Measurements from ENCODE around the gene IGSF6. TPM values are rescaled to one million over a fixed set of nuclear protein-coding genes. Genes with fewer than 3 reads are reported as not detected.

The IGSF6 gene
- total and polyA plus RNA-seq, 2 of the 4 experiments (the other 2 are of a cell fraction), result not detected

DNA sequence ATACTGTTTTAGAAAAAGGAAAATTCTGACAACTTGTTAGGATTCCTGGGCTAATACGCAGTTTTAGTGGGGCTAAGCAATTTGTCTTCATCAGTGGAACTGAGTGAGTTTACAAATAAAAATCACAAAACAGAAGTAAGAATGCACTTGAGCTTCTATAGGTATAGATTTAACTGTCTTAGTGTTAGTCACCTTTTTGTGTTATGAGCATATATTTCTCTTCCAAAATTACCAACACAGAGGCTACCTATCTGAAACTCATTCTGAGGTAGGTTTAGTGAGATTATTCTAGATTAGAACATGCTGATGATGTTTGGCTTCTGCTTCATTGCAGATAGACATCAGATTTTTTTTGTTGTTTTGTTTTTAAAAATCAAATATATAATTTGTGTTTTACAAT, 29.9 kb downstream of the IGSF6 start:
- H3K27ac ChIP-seq (ENCODE audit: insufficient read depth, low read length), result no peak overlapping the region

More for the DNA sequence above, 29.9 kb downstream of the IGSF6 start:
- Histone ChIP-seq H2AFZ (replicated peaks; ENCODE audit: low read length, poor library complexity) (no peak overlapping the region), H4K5ac (ENCODE audit: low read depth, low read length) (no peak overlapping the region), H3K4ac (ENCODE audit: low read depth, low read length) (no peak overlapping the region), H2AK9ac (replicated peaks; ENCODE audit: low read depth, low read length, poor library complexity) (no peak overlapping the region), H4K8ac (ENCODE audit: low read depth in 2 of 2, low read length in 2 of 2) (no peak overlapping the region), H2BK15ac (ENCODE audit: low read depth, low read length) (no peak overlapping the region), H3K36me3 (ENCODE audit: control insufficient read depth, insufficient read depth, low read length) (peaks cover 5% of the 10 kb centered on the region), H4K91ac (ENCODE audit: insufficient read depth, low read depth, low read length) (no peak overlapping the region), H3K23ac (ENCODE audit: low read depth, low read length) (no peak overlapping the region), H3K4me1 (ENCODE audit: control insufficient read depth, insufficient read depth, low read length) (peaks cover 4% of the 10 kb centered on the region; the same call in 1 of the 2 replicates), H3K9me1 (ENCODE audit: insufficient read depth, low read length) (no peaks in the 10 kb centered on the region), H3K4me2 (ENCODE audit: low read depth, low read length) (no peak overlapping the region), H3K14ac (replicated peaks; ENCODE audit: low read depth, low read length) (no peak overlapping the region), H2BK5ac (ENCODE audit: low read depth, low read length, poor library complexity, severe bottlenecking) (no peak overlapping the region), H3K56ac (ENCODE audit: extremely low read depth, insufficient read depth, low read length) (no peak overlapping the region), H2AK5ac (ENCODE audit: low read depth, low read length) (no peak overlapping the region), H3K27me3 (ENCODE audit: control insufficient read depth, insufficient read depth, low read length) (no peaks in the 10 kb centered on the region), H3K79me1 (ENCODE audit: low read depth in 1 of 2, low read length in 2 of 2) (peaks cover 23 to 43% of the 10 kb centered on the region in 2 experiments), H2BK20ac (ENCODE audit: low read depth, low read length) (no peak overlapping the region), H3K9me3 (ENCODE audit: control insufficient read depth, insufficient read depth, low read length) (no peaks in the 10 kb centered on the region), H3K9ac (ENCODE audit: low read depth, low read length) (no peak overlapping the region), H4K20me1 (ENCODE audit: insufficient read depth, low read length) (no peaks in the 10 kb centered on the region), H3K4me3 (ENCODE audit: insufficient read depth, low read depth, low read length) (no peak overlapping the region), H2BK120ac (ENCODE audit: low read depth, low read length) (no peak overlapping the region), H3K18ac (ENCODE audit: low read depth, low read length) (no peak overlapping the region)
- ChIA-PET POLR2A (ENCODE audit: unreplicated experiment) (no interaction called here), CTCF (interaction anchor here (0.7 kb wide), 1 partner anchor 18 kb away, joined by 3 read pairs; no protein-coding TSS in a partner anchor)
- ATAC-seq (ENCODE audit: low read depth), result no peak
- DNase-seq, result no peak
- no CpG with 5 or more reads among the region's 1 CpG for WGBS, 2 experiments (ENCODE audit: extremely low coverage in 2 of 2, insufficient read length in 1 of 2)
- TF ChIP-seq MAZ (IDR thresholded peaks at IDR 0.05; ENCODE audit: borderline replicate concordance, low read depth, low read length), result no peak
- TF ChIP-seq MXI1 (IDR thresholded peaks at IDR 0.05; ENCODE audit: borderline replicate concordance, low read depth, low read length), result no peak
- TF ChIP-seq SMC3 (IDR thresholded peaks at IDR 0.05; ENCODE audit: low read depth, low read length), result no peak
- TF ChIP-seq, protein P1, sequence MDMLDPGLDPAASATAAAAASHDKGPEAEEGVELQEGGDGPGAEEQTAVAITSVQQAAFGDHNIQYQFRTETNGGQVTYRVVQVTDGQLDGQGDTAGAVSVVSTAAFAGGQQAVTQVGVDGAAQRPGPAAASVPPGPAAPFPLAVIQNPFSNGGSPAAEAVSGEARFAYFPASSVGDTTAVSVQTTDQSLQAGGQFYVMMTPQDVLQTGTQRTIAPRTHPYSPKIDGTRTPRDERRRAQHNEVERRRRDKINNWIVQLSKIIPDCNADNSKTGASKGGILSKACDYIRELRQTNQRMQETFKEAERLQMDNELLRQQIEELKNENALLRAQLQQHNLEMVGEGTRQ (IDR thresholded peaks at IDR 0.05; ENCODE audit: low read depth, low read length), result no peak
- TF ChIP-seq RFX5 (IDR thresholded peaks at IDR 0.05; ENCODE audit: low read depth, low read length), result no peak
- TF ChIP-seq, protein P2, sequence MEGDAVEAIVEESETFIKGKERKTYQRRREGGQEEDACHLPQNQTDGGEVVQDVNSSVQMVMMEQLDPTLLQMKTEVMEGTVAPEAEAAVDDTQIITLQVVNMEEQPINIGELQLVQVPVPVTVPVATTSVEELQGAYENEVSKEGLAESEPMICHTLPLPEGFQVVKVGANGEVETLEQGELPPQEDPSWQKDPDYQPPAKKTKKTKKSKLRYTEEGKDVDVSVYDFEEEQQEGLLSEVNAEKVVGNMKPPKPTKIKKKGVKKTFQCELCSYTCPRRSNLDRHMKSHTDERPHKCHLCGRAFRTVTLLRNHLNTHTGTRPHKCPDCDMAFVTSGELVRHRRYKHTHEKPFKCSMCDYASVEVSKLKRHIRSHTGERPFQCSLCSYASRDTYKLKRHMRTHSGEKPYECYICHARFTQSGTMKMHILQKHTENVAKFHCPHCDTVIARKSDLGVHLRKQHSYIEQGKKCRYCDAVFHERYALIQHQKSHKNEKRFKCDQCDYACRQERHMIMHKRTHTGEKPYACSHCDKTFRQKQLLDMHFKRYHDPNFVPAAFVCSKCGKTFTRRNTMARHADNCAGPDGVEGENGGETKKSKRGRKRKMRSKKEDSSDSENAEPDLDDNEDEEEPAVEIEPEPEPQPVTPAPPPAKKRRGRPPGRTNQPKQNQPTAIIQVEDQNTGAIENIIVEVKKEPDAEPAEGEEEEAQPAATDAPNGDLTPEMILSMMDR (conservative IDR thresholded peaks at IDR 0.05; ENCODE audit: low read depth, low read length), result no peak
- in situ Hi-C loops (cut with MboI; ENCODE audit: low sequenced_read_pairs), result no loop called here
- intact Hi-C loops (cut with micrococcal nuclease), result no loop called here
- no TSS peak for BruUV-seq (replicated peaks)
- dilution Hi-C loops (cut with HindIII; ENCODE audit: low sequenced_read_pairs, unreplicated experiment), result no loop called here

All from IMR-90 (cell line).